Fibroblast of lung (primary cell): ENCODE measurements around the gene SYPL1.

ENCODE experiments used
- CTCF ChIP-seq, 2 donors: IDR thresholded peaks in 1 of 2; conservative IDR thresholded peaks in 1 of 2; 1 replicate in 1 of 2; 2 replicates in 1 of 2; pipeline ENCODE4 v1.5.1; 2011 to 2012; ENCODE audit warnings: low read length in 2 of 2, control low read depth in 1 of 2, inconsistent platforms in 1 of 2, low read depth in 1 of 2, mild to moderate bottlenecking in 1 of 2
- EZH2 ChIP-seq: IDR thresholded peaks from 2 replicates; pipeline ENCODE4 v1.5.1; 2012; ENCODE audit warnings: low read length, control low read depth, mild to moderate bottlenecking; ENCODE audit errors: missing control alignments

- no peak for TF ChIP-seq CTCF (conservative IDR thresholded peaks at IDR 0.05 in 1 of 2, IDR thresholded peaks at IDR 0.05 in 1 of 2; ENCODE audit: low read depth in 1 of 2, low read length in 2 of 2)
- no peak for TF ChIP-seq EZH2
These were observed 46.3 kb downstream of the SYPL1 start for GRCh38 chr7:106065575-106066500.
